Esophagus squamous epithelium (tissue), 4 donors: ENCODE data around the gene GPC6.

Source experiments
- CTCF ChIP-seq, 6 experiments: fragments of 450-650 bp in 4 of 6; fragments of 200-600 bp in 2 of 6; sonication (generic) in 2 of 6; IDR thresholded peaks; one replicate each; pipeline ENCODE4 v1.5.1; 2016 to 2019; ENCODE audit warnings: antibody characterized with exemption in 6 of 6, mild to moderate bottlenecking in 4 of 6, moderate library complexity in 4 of 6
- POLR2A ChIP-seq, 4 donors: fragments of 450-650 bp; IDR thresholded peaks; one replicate each; pipeline ENCODE4 v1.6.1; 2017; ENCODE audit warnings: antibody characterized with exemption in 4 of 4, mild to moderate bottlenecking in 4 of 4, moderate library complexity in 3 of 4

- TF ChIP-seq CTCF (IDR thresholded peaks at IDR 0.05) (no peak), POLR2A (IDR thresholded peaks at IDR 0.05) (no peak)
Measured at GRCh38 chr13:93521307-93521706, 294.7 kb downstream of the GPC6 start.
